HepG2 (cell line): Measurements from ENCODE around the gene VAMP2. TPM values are rescaled to one million over a fixed set of nuclear protein-coding genes. Genes with fewer than 3 reads are reported as not detected.
A peak's percentile ranks its signal among the peaks of the same experiment; 100 is the strongest.

ENCODE experiments used
- ATF2 ChIP-seq: sonication (generic); formaldehyde crosslinking; IDR thresholded peaks from 2 replicates; pipeline ENCODE4 v1.4.0; 2020; ENCODE audit warnings: missing genetic modification reagents
- CHCHD3 ChIP-seq: sonication (generic); formaldehyde crosslinking; IDR thresholded peaks from 2 replicates; pipeline ENCODE4 v1.8.0; 2022; ENCODE audit warnings: mild to moderate bottlenecking, missing genetic modification reagents, moderate library complexity
- HDAC6 ChIP-seq: fragments of 200-600 bp; sonication (generic); IDR thresholded peaks from 2 replicates; pipeline ENCODE4 v1.7.0; 2017; ENCODE audit warnings: mild to moderate bottlenecking, antibody characterized with exemption, low read length, low read depth
- HNF1A ChIP-seq, 2 experiments: sonication (generic) in 1 of 2; formaldehyde crosslinking in 1 of 2; IDR thresholded peaks; 2 replicates each; pipeline versions ENCODE4 v1.4.0 to v1.6.1; 2016 to 2020; ENCODE audit warnings: borderline replicate concordance in 1 of 2, low read depth in 1 of 2, mild to moderate bottlenecking in 1 of 2, missing genetic modification reagents in 1 of 2
- HOXA9 ChIP-seq: sonication (generic); formaldehyde crosslinking; IDR thresholded peaks from 2 replicates; pipeline ENCODE4 v1.8.1; 2022; ENCODE audit warnings: missing genetic modification reagents, mild to moderate bottlenecking, moderate library complexity, borderline replicate concordance
- JUND ChIP-seq: sonication (generic); formaldehyde crosslinking; IDR thresholded peaks from 2 replicates; pipeline ENCODE4 v1.8.0; 2022; ENCODE audit warnings: mild to moderate bottlenecking, missing genetic modification reagents
- MIER3 ChIP-seq: IDR thresholded peaks from 2 replicates; pipeline ENCODE4 v1.6.1; 2016; ENCODE audit warnings: missing compliant biosample characterization, borderline replicate concordance
- PCBP2 ChIP-seq: fragments of 200-400 bp; formaldehyde crosslinking; optimal IDR thresholded peaks from 2 replicates; pipeline ENCODE3; 2018; ENCODE audit warnings: low read length, low read depth; ENCODE audit not compliant: poor library complexity, severe bottlenecking
- RARA ChIP-seq: IDR thresholded peaks from 2 replicates; pipeline ENCODE4 v1.6.1; 2016; ENCODE audit warnings: missing genetic modification reagents, missing compliant biosample characterization
- SNRNP70 ChIP-seq: fragments of 200-400 bp; formaldehyde crosslinking; IDR thresholded peaks from 2 replicates; pipeline ENCODE4 v1.6.1; 2017; ENCODE audit warnings: mild to moderate bottlenecking, low read depth, low read length, moderate library complexity
- SOX6 ChIP-seq, 2 experiments: fragments of 450-650 bp in 1 of 2; sonication (generic) in 1 of 2; formaldehyde crosslinking in 1 of 2; IDR thresholded peaks; 2 replicates each; pipeline versions ENCODE4 v1.4.0 to v1.6.1; 2017 to 2020; ENCODE audit warnings: antibody characterized with exemption in 1 of 2, mild to moderate bottlenecking in 1 of 2, missing genetic modification reagents in 1 of 2
- SYNCRIP ChIP-seq: fragments of 200-400 bp; formaldehyde crosslinking; IDR thresholded peaks from 2 replicates; pipeline ENCODE4 v1.6.1; 2018; ENCODE audit warnings: mild to moderate bottlenecking, low read depth, low read length; ENCODE audit not compliant: insufficient read depth
- XRCC5 ChIP-seq: fragments of 200-400 bp; formaldehyde crosslinking; optimal IDR thresholded peaks from 2 replicates; pipeline ENCODE3; 2017; ENCODE audit warnings: mild to moderate bottlenecking, low read length
- ZBTB42 ChIP-seq: sonication (generic); formaldehyde crosslinking; IDR thresholded peaks from 2 replicates; pipeline ENCODE4 v1.5.0; 2020; ENCODE audit warnings: mild to moderate bottlenecking, missing genetic modification reagents
- ZMYM4 ChIP-seq: sonication (generic); formaldehyde crosslinking; IDR thresholded peaks from 2 replicates; pipeline ENCODE4 v1.8.1; 2023; ENCODE audit warnings: mild to moderate bottlenecking, missing genetic modification reagents
- ZNF296 ChIP-seq: sonication (generic); formaldehyde crosslinking; conservative IDR thresholded peaks from 2 replicates; pipeline ENCODE4 v1.5.0; 2020; ENCODE audit warnings: mild to moderate bottlenecking, missing genetic modification reagents
- ZNF766 ChIP-seq: sonication (generic); formaldehyde crosslinking; IDR thresholded peaks from 2 replicates; pipeline ENCODE4 v1.5.0; 2020; ENCODE audit warnings: missing genetic modification reagents, borderline replicate concordance
- polyA plus RNA-seq, 8 experiments: library from polyadenylated mRNA; depleted of rRNA in 3 of 8; stranded (reverse) in 7 of 8; unstranded in 1 of 8; fragments of >200 nt; fragmentation: Illumina TruSeq in 4 of 8; extraction: Trizol in 4 of 8; gene quantifications; 2 replicates each; pipeline versions ENCODE4 v1.2.1 to v1.2.3, GENCODE V29; 2011 to 2016; ENCODE audit warnings: low read depth in 4 of 8, missing spikeins in 1 of 8, mixed read lengths in 1 of 8; ENCODE audit not compliant: insufficient read depth in 1 of 8
- total RNA-seq, 5 experiments: library from RNA; depleted of rRNA; stranded (reverse); fragments of >200 nt; fragmentation: Illumina TruSeq; extraction: Trizol; gene quantifications; 2 replicates each; pipeline ENCODE4 v1.2.3, GENCODE V29; 2016; ENCODE audit warnings: low read depth in 1 of 5
- TF ChIP-seq, protein P1 (sequence below): sonication (generic); formaldehyde crosslinking; IDR thresholded peaks from 2 replicates; pipeline ENCODE4 v1.5.0; 2020; ENCODE audit warnings: missing genetic modification reagents
- TF ChIP-seq, protein P2 (sequence below): sonication (generic); formaldehyde crosslinking; IDR thresholded peaks from 2 replicates; pipeline ENCODE4 v1.8.0; 2022; ENCODE audit warnings: mild to moderate bottlenecking, missing genetic modification reagents, moderate library complexity

Gene VAMP2
- total and polyA plus RNA-seq, 2 of the 13 experiments (the other 11 are each of a cell fraction or from before 2014, with no cell fraction given): 3.9 to 17.2 TPM

DNA sequence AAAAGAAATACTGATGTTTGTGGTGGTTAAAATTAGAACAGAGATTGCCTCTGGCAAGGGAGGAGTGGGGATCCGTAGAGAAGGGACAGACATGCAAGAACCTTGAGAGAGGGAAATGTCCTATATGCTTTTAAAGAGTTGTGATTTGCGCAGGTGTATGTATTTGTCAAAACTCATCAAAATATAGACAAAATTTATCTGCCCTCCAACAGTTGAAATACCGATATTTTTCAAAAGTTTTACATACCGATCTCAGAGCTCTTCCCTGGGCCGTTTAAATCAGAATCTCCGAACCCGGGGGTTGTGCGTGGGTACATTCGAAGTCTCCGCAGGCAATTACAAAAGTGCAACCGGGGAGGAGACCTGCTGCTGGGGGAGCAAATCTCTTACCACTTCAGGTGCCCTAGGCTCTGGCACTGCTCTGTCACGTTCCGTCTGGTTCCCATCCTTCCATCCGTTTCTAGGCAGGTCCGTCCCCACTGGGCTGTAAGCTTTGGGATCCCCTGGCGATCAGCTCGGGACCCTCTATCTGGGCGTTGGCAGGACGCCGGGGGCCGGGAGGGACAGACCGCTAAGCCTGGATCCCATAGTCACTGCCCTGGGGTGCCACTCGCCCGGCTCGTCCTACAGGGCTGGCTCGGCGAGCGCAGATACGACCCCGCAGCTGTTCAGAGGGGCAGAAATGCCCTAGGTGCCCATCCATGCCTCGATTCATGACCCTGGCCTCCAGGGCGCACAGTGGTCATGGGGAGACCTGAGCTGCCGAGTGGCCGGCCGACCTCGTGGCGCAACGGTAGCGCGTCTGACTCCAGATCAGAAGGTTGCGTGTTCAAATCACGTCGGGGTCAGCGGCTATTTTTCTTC lies 23.1 kb upstream of the VAMP2 start (continued):
- TF ChIP-seq RARA (CRISPR knock-in tag) (no peak), ATF2 (CRISPR knock-in tag) (peak; percentile 58; the same call in 1 of the 2 replicates), HOXA9 (CRISPR knock-in tag) (no peak), CHCHD3 (CRISPR knock-in tag) (no peak), ZNF296 (no peak), SNRNP70 (no peak), JUND (CRISPR knock-in tag) (0 out of 2 replicates have a peak, but pooled peaks have one; percentile 34), ZMYM4 (0 out of 2 replicates have a peak, but pooled peaks have one; percentile 9), ZBTB42 (CRISPR knock-in tag) (no peak), PCBP2 (no peak), SOX6 (IDR thresholded peaks at IDR 0.05) (no peak), SOX6 (CRISPR knock-in tag; IDR thresholded peaks at IDR 0.05) (no peak), ZNF766 (no peak), HDAC6 (no peak), HNF1A (IDR thresholded peaks at IDR 0.05; ENCODE audit: low read depth) (no peak), HNF1A (CRISPR knock-in tag; IDR thresholded peaks at IDR 0.05; ENCODE audit: borderline replicate concordance) (peak; percentile 48; the same call in 1 of the 2 replicates), XRCC5 (peak; percentile 29), SYNCRIP (no peak), MIER3 (CRISPR knock-in tag) (no peak)
- TF ChIP-seq, protein P1, sequence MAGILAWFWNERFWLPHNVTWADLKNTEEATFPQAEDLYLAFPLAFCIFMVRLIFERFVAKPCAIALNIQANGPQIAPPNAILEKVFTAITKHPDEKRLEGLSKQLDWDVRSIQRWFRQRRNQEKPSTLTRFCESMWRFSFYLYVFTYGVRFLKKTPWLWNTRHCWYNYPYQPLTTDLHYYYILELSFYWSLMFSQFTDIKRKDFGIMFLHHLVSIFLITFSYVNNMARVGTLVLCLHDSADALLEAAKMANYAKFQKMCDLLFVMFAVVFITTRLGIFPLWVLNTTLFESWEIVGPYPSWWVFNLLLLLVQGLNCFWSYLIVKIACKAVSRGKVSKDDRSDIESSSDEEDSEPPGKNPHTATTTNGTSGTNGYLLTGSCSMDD (CRISPR knock-in tag): no peak
- TF ChIP-seq, protein P2, sequence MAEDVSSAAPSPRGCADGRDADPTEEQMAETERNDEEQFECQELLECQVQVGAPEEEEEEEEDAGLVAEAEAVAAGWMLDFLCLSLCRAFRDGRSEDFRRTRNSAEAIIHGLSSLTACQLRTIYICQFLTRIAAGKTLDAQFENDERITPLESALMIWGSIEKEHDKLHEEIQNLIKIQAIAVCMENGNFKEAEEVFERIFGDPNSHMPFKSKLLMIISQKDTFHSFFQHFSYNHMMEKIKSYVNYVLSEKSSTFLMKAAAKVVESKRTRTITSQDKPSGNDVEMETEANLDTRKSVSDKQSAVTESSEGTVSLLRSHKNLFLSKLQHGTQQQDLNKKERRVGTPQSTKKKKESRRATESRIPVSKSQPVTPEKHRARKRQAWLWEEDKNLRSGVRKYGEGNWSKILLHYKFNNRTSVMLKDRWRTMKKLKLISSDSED (CRISPR knock-in tag): no peak
